Ovary (tissue), 9 donors: ENCODE data around the gene MGAT5B. TPM values are rescaled to one million over a fixed set of nuclear protein-coding genes. Genes with fewer than 3 reads are reported as not detected.

Source experiments
- DNase-seq, 5 donors: peaks; one replicate each; pipeline ENCODE4 v3.0.0-alpha.2; 2019 to 2020
- H3K27ac ChIP-seq, 2 donors: fragments of 200-600 bp; one replicate each; pipeline versions ENCODE4 v1.5.1 to v1.8.0; 2019 to 2022
- H3K27me3 ChIP-seq: fragments of 200-600 bp; one replicate; pipeline ENCODE4 v1.8.0; 2022
- H3K36me3 ChIP-seq: fragments of 200-600 bp; sonication (generic); one replicate; pipeline ENCODE4 v1.5.1; 2019
- H3K4me1 ChIP-seq: one replicate; pipeline ENCODE4 v1.8.1; 2013; ENCODE audit warnings: mild to moderate bottlenecking, moderate library complexity; ENCODE audit not compliant: insufficient read depth
- H3K4me3 ChIP-seq: fragments of 200-600 bp; sonication (generic); one replicate; pipeline ENCODE4 v1.5.1; 2017
- H3K9me3 ChIP-seq, 2 donors: fragments of 200-600 bp in 1 of 2; sonication (generic) in 1 of 2; one replicate each; pipeline versions ENCODE4 v1.5.1 to v1.8.1; 2013 to 2019; ENCODE audit warnings: mild to moderate bottlenecking in 1 of 2, moderate library complexity in 1 of 2
- EP300 ChIP-seq: sonication (generic); formaldehyde crosslinking; IDR thresholded peaks from one replicate; pipeline ENCODE4 v1.6.1; 2017; ENCODE audit warnings: antibody characterized with exemption
- POLR2A ChIP-seq: fragments of 450-650 bp; IDR thresholded peaks from one replicate; pipeline ENCODE4 v1.6.1; 2017; ENCODE audit warnings: antibody characterized with exemption, mild to moderate bottlenecking, moderate library complexity
- WGBS, 3 donors: extraction: QIAGEN DNeasy Blood & Tissue Kit in 1 of 3; methylation state at CpG; one replicate each; pipeline versions ENCODE4 v1.1.5 to v1.1.7; 2013 to 2017; 5-methylcytosine and 5-hydroxymethylcytosine counted together
- intact Hi-C, 4 donors: fragments of 100-400 bp; cut with DNase I; formaldehyde crosslinking; loops; one replicate each; pipeline versions ENCODE4 v1.11.0 to v1.15.1; 2022 to 2023
- polyA plus RNA-seq, 2 donors: library from polyadenylated mRNA; stranded (reverse); fragments of 200-250 nt in 1 of 2; fragments of 350-450 nt in 1 of 2; fragmentation: Illumina TruSeq in 1 of 2; extraction: RNeasy Lipid Tissue Mini Kit (QIAGEN cat#74804) in 1 of 2; gene quantifications; one replicate each; pipeline ENCODE4 v1.2.3, GENCODE V29; 2013 to 2014
- total RNA-seq, 7 donors: library from RNA; depleted of rRNA in 2 of 7; stranded (reverse); fragments of >200 nt in 2 of 7; fragmentation: NEBNext Ultra II Directional in 3 of 7; extraction: Animal tissue kit (Norgen Biotek cat#: 25700) in 3 of 7; gene quantifications; one replicate each; pipeline versions ENCODE4 v1.1.0 to v1.2.4, GENCODE V29; 2016 to 2023
- TF ChIP-seq, protein P1 (sequence below), 3 donors: fragments of 450-650 bp in 2 of 3; fragments of 200-600 bp in 1 of 3; IDR thresholded peaks; one replicate each; pipeline versions ENCODE4 v1.5.1 to v1.8.0; 2016 to 2022; ENCODE audit warnings: antibody characterized with exemption in 3 of 3, mild to moderate bottlenecking in 1 of 3
- donor health status: DM: no; HTN: no; CAD: no; lungs with moderate emphysema.
- donor health status: DM: no; HTN: no; CAD: no.
- donor health status: Bipolar disorder and iron deficiency.
- donor health status: DM: yes; HTN: yes; CAD: no.
- donor health status: DM: no; HTN: no; CAD: no.
- donor health status: DM: yes; HTN: yes; CAD: no.

MGAT5B gene
- total and polyA plus RNA-seq, 9 donors, result 0.23 to 3.6 (median 0.77) TPM; not detected in 1

DNA sequence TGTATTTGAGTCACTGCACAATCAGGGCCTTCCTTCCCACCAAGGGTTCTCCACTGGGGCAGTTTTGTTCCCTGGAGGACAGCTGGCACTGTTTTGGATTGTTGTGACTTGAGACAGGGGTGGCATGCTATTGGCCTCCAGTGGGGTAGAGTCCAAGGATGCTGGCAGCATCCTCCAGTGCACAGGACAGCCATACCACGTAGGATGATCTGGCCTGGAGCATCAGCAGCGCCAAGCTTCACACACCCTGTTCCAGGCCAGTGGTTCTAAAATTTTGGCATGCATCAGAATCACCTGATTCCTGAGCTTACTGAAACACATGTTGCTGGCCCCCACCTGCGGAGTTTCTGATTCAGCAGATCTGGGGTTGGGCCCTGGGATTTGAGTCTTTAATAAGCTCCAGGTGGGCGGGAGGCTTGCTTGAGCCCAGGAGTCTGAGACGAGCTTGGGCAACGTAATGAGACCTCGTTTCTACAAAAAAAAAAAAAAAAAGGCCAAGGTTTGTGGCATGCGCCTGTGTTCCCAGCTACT lies 83.2 kb downstream of the MGAT5B start:
- H3K4me3 ChIP-seq, result no peak overlapping the region
- no peaks in the 10 kb centered on the region for H3K9me3 ChIP-seq
- TF ChIP-seq, protein P1, sequence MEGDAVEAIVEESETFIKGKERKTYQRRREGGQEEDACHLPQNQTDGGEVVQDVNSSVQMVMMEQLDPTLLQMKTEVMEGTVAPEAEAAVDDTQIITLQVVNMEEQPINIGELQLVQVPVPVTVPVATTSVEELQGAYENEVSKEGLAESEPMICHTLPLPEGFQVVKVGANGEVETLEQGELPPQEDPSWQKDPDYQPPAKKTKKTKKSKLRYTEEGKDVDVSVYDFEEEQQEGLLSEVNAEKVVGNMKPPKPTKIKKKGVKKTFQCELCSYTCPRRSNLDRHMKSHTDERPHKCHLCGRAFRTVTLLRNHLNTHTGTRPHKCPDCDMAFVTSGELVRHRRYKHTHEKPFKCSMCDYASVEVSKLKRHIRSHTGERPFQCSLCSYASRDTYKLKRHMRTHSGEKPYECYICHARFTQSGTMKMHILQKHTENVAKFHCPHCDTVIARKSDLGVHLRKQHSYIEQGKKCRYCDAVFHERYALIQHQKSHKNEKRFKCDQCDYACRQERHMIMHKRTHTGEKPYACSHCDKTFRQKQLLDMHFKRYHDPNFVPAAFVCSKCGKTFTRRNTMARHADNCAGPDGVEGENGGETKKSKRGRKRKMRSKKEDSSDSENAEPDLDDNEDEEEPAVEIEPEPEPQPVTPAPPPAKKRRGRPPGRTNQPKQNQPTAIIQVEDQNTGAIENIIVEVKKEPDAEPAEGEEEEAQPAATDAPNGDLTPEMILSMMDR (IDR thresholded peaks at IDR 0.05), result no peak
- TF ChIP-seq POLR2A (no peak), EP300 (no peak)
- H3K27ac ChIP-seq, result no peak overlapping the region
- no peak for DNase-seq
- H3K4me1 ChIP-seq, result no peaks in the 10 kb centered on the region
- H3K27me3 ChIP-seq, result no peaks in the 10 kb centered on the region
- intact Hi-C loops, result no loop called here
- 74 to 80% (median 79%) methylated on average over 8 of the region's 8 CpGs for WGBS, 3 donors
- H3K36me3 ChIP-seq, result no peaks in the 10 kb centered on the region

DNA sequence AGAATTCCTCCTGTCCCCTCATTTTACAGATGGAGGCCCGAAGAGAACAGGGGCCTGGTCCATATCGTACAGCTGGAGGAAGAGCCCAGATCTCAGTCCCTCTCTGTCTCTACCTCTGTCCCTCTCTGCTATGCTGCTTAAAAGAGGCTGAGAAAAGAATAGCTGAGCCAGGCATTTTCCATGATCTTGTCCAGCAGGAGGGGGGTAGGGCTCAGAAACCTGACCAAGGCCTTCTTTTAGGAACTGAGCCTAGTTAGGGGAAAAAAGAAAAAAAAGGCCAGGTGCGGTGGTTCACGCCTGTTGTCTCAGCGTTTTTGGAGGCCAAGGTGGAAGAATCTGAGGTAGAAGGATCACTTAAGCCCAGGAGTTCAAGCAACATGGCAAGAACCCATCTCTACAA lies 84.2 kb downstream of the MGAT5B start:
- no peaks in the 10 kb centered on the region for H3K36me3 ChIP-seq
- H3K4me1 ChIP-seq, result no peaks in the 10 kb centered on the region
- no peaks in the 10 kb centered on the region for H3K9me3 ChIP-seq
- 80 to 89% (median 80%) methylated on average over 5 of the region's 5 CpGs for WGBS, 3 donors
- TF ChIP-seq EP300, result no peak
- TF ChIP-seq, protein P1 (IDR thresholded peaks at IDR 0.05), result no peak
- no peak for TF ChIP-seq POLR2A
- H3K4me3 ChIP-seq, result no peak overlapping the region
- no peak for DNase-seq
- no peaks in the 10 kb centered on the region for H3K27me3 ChIP-seq
- no peak overlapping the region for H3K27ac ChIP-seq
- intact Hi-C loops, result no loop called here

DNA sequence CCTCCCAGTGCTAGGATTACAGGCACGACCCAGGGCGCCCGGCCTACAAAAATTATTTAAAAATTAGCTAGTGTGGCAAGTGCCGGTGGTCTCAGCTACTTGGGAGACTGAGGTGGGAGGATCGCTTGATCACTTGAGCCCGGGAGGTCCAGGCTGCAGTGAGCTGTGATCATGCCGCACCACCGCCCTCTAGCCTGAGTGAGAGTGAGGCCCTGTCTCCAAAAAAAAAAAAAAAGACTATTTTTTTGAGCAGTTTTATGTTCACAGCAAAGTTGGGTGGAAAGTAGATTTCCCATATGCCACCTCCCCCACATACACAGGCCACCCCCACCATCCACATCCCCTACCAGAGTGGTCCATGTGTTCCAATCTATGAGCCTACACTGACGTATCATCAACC lies 84.9 kb downstream of the MGAT5B start:
- DNase-seq, result no peak
- H3K27me3 ChIP-seq, result no peaks in the 10 kb centered on the region
- WGBS, 3 donors, result 88 to 91% (median 89%) methylated on average over 9 of the region's 9 CpGs
- no peak overlapping the region for H3K4me3 ChIP-seq
- no peak overlapping the region for H3K27ac ChIP-seq
- TF ChIP-seq EP300 (no peak), POLR2A (no peak)
- TF ChIP-seq, protein P1 (IDR thresholded peaks at IDR 0.05), result no peak
- intact Hi-C loops, result no loop called here
- H3K36me3 ChIP-seq, result no peaks in the 10 kb centered on the region
- no peaks in the 10 kb centered on the region for H3K9me3 ChIP-seq
- H3K4me1 ChIP-seq, result no peaks in the 10 kb centered on the region

DNA sequence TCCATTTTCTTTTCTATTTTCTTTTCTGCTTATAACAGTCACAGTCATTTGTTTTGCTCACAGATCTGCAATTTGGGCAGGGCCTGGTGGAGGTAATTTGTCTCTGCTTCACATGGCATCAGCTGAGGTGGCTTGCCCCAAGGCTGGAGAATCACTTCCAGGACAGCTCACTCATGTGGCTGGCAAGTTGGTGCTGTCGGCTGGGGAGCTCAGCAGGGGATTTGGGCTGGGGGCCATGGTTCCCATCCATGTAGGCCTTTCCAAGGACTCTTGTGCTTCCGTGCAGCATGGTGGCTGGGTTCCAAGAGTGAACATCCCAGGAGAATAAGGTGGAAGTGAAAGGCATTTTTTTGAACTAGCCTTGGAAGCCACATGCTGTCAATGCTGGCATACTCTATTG lies 85.7 kb downstream of the MGAT5B start:
- H3K4me1 ChIP-seq, result no peaks in the 10 kb centered on the region
- H3K36me3 ChIP-seq, result no peaks in the 10 kb centered on the region
- TF ChIP-seq POLR2A (no peak), EP300 (no peak)
- TF ChIP-seq, protein P1 (IDR thresholded peaks at IDR 0.05), result no peak
- intact Hi-C loops, result no loop called here
- WGBS, 3 donors, result 15 to 49% (median 29%) methylated on average over 2 of the region's 2 CpGs
- H3K9me3 ChIP-seq, result no peaks in the 10 kb centered on the region
- H3K4me3 ChIP-seq, result no peak overlapping the region
- H3K27ac ChIP-seq, result no peak overlapping the region
- no peak for DNase-seq
- H3K27me3 ChIP-seq, result no peaks in the 10 kb centered on the region
